ENCODE results near the gene XRCC4.

The XRCC4 gene

DNA sequence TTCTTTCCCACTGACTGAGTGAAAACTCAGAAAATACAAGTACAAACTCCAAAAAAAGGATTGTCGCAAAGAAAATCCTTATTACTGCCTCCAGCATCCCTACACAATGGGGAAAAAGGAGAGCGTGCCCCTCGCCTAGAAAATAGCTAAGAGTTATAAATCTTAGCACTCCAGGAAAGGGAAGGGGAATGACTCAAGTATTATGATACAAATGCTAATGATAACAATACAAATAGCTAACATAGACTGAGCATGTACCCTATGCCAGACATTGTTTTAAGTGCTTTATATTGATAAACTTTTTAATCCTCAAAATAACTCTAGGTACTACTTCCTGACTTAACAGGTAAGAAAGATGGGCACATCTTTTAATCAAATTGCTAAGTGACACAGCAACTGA is 323.4 kb downstream of the XRCC4 start:
- TF ChIP-seq FOXK2 (IDR thresholded peaks at IDR 0.05) (no peak), FOXA1 (IDR thresholded peaks at IDR 0.05) (no peak), L3MBTL2 (conservative IDR thresholded peaks at IDR 0.05) (no peak), ZNF384 (IDR thresholded peaks at IDR 0.05) (no peak), NFRKB (IDR thresholded peaks at IDR 0.05) (no peak), LEF1 (IDR thresholded peaks at IDR 0.05; ENCODE audit: borderline replicate concordance) (no peak), SP1 (IDR thresholded peaks at IDR 0.05) (no peak), ELF4 (IDR thresholded peaks at IDR 0.05) (no peak), FOXM1 (IDR thresholded peaks at IDR 0.05; ENCODE audit: borderline replicate concordance) (no peak), HDGF (IDR thresholded peaks at IDR 0.05; ENCODE audit: borderline replicate concordance) (no peak), SUZ12 (IDR thresholded peaks at IDR 0.05) (no peak), CTBP1 (IDR thresholded peaks at IDR 0.05; ENCODE audit: borderline replicate concordance) (no peak), BHLHE40 (IDR thresholded peaks at IDR 0.05; ENCODE audit: borderline replicate concordance) (no peak), ARNT (IDR thresholded peaks at IDR 0.05) (no peak), TARDBP (IDR thresholded peaks at IDR 0.05) (no peak)
- TF ChIP-seq, protein P1, sequence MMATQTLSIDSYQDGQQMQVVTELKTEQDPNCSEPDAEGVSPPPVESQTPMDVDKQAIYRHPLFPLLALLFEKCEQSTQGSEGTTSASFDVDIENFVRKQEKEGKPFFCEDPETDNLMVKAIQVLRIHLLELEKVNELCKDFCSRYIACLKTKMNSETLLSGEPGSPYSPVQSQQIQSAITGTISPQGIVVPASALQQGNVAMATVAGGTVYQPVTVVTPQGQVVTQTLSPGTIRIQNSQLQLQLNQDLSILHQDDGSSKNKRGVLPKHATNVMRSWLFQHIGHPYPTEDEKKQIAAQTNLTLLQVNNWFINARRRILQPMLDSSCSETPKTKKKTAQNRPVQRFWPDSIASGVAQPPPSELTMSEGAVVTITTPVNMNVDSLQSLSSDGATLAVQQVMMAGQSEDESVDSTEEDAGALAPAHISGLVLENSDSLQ (IDR thresholded peaks at IDR 0.05) = no peak
- no peak for DNase-seq (ENCODE audit: extremely low spot score)
- CTCF ChIA-PET = interaction anchor here (0.6 to 1.3 kb wide), 2 partner anchors 8 to 73 kb away, joined by 3 to 4 read pairs; no protein-coding TSS in a partner anchor
- POLR2A ChIA-PET = interaction anchor here (0.7 kb wide), 1 partner anchor 71 kb away, joined by 3 read pairs; the partner anchor contains the start of gene VCAN

DNA sequence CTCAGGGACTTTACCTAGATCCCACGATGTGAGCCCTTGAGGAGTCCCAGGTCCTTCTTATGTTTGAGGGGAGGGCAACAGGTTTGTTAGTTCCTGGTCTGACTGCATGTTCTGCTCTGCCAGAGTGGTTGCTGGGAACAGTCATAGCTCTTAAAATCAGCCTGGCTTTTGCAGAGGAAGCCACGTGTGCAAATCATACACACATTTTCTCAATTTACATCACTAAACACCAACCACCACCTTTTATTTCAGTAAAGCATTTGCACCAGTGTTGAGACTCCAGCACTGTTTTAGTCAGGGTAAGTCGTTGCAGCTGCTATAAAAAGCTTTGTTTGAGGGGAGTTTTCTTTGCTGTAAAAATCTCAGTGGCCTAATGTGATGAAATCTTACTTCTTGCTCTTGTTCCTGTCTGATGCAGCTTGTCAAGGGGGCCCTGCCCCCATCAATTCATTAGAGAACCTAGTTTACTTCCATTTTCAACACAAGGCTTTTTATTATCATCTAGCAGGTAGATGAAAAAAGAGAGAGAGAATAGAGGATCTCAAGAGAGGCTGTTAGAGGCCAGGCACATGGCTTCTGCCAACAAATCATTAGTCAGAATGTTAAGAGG is 323.9 kb downstream of the XRCC4 start:
- no peak for DNase-seq (ENCODE audit: extremely low spot score)
- POLR2A ChIA-PET = no interaction called here
- TF ChIP-seq HDGF (IDR thresholded peaks at IDR 0.05; ENCODE audit: borderline replicate concordance) = no peak
- CTCF ChIA-PET = interaction anchor here (0.6 to 1.3 kb wide), 2 partner anchors 9 to 72 kb away, joined by 3 to 4 read pairs; no protein-coding TSS in a partner anchor

DNA sequence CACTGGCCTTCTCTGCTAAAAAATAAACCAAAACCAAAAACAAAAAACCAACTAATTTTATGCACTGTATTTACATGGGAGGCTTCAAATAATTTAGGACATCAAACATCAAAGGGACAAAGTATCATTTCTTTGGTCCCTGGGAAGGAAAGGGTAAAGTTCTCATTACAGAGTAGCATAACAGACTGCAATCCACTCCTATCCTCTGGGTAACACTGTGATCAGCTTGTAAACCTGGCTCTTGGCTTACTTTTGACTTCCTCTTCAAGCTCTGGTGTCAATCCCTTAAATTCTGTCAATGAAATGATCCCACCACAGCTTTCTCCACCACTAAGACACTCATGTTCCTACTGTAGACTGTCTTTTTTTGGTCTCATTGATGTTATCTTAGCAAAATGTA is 324.4 kb downstream of the XRCC4 start:
- POLR2A ChIA-PET = no interaction called here
- CTCF ChIA-PET = interaction anchor here (1.3 kb wide), 1 partner anchor 72 kb away, joined by 4 read pairs; no protein-coding TSS in a partner anchor
- TF ChIP-seq, protein P1 (IDR thresholded peaks at IDR 0.05) = no peak
- TF ChIP-seq HDGF (IDR thresholded peaks at IDR 0.05; ENCODE audit: borderline replicate concordance) (no peak), NFRKB (IDR thresholded peaks at IDR 0.05) (no peak), ZNF384 (IDR thresholded peaks at IDR 0.05) (no peak), SP1 (IDR thresholded peaks at IDR 0.05) (no peak), FOXK2 (IDR thresholded peaks at IDR 0.05) (no peak), BHLHE40 (IDR thresholded peaks at IDR 0.05; ENCODE audit: borderline replicate concordance) (no peak), LEF1 (IDR thresholded peaks at IDR 0.05; ENCODE audit: borderline replicate concordance) (no peak)
- no peak for DNase-seq (ENCODE audit: extremely low spot score)
